ENCODE measurements around the gene SLC7A1.

Gene SLC7A1

DNA sequence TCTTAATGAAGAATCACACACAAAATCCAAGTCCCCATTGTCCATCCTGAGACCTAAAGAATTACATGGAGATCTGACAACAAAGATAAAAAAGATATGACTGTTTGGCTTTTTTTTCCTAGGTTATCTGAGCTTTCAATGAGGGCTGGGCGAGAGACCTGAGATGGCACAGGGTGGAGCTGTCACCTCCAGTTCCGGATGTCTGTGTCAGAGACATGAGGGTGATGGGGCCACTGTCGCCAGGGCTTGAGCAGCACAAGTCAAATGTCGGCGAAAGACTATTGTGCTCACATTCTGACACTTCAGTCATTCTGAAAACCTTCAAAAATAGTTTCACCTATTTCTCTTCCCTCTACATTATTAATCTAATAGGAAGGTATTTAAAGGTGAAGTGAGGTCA, 65.7 kb downstream of the SLC7A1 start:
- no peak for DNase-seq (ENCODE audit: low read depth)
- TF ChIP-seq CTCF (IDR thresholded peaks at IDR 0.05; ENCODE audit: insufficient read depth, low read depth, low read length, missing control alignments), result no peak
- no peak overlapping the region for H3K4me3 ChIP-seq (ENCODE audit: low read depth, low read length)

DNA sequence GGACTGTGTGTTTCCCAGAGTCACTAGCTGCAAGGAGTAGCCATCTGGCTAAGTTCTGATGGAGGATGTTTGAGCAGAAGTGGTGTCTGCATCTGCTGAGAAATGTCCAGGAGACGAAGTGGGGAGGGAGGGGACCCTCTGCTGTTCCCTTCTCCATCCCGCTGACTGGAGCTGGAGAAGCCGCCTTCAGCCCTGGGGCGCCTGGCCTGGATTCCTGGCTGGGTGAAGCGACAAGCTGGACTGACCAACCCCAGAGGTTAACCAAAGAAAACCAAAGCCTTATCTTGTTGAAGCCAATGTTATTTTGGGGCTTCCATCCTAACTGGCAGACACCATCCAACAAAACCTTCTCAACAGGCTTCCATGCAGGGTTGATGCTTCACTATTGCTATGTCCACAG, 67.6 kb downstream of the SLC7A1 start:
- H3K4me3 ChIP-seq (ENCODE audit: low read depth, low read length), result no peak overlapping the region
- TF ChIP-seq CTCF (IDR thresholded peaks at IDR 0.05; ENCODE audit: insufficient read depth, low read depth, low read length, missing control alignments), result no peak
- no peak for DNase-seq (ENCODE audit: low read depth)

- H3K4me3 ChIP-seq (ENCODE audit: low read depth, low read length), result no peak overlapping the region
- no peak for TF ChIP-seq CTCF (IDR thresholded peaks at IDR 0.05; ENCODE audit: insufficient read depth, low read depth, low read length, missing control alignments)
- DNase-seq (ENCODE audit: low read depth), result no peak
These were observed 68.0 kb downstream of the SLC7A1 start for GRCh38 chr13:29527511-29527910.

GRCh38 chr13:29526741-29527140, 68.7 kb downstream of the SLC7A1 start:
- DNase-seq (ENCODE audit: low read depth), result no peak
- no peak for TF ChIP-seq CTCF (IDR thresholded peaks at IDR 0.05; ENCODE audit: insufficient read depth, low read depth, low read length, missing control alignments)
- no peak overlapping the region for H3K4me3 ChIP-seq (ENCODE audit: low read depth, low read length)

GRCh38 chr13:29525757-29526156, 69.7 kb downstream of the SLC7A1 start:
- TF ChIP-seq CTCF (IDR thresholded peaks at IDR 0.05; ENCODE audit: insufficient read depth, low read depth, low read length, missing control alignments), result no peak
- no peak overlapping the region for H3K4me3 ChIP-seq (ENCODE audit: low read depth, low read length)
- no peak for DNase-seq (ENCODE audit: low read depth)

GRCh38 chr13:29524641-29525040, 70.8 kb downstream of the SLC7A1 start:
- DNase-seq (ENCODE audit: low read depth), result no peak

More at GRCh38 chr13:29524641-29525040, 70.8 kb downstream of the SLC7A1 start:
- H3K4me3 ChIP-seq (ENCODE audit: low read depth, low read length), result no peak overlapping the region
- no peak for TF ChIP-seq CTCF (IDR thresholded peaks at IDR 0.05; ENCODE audit: insufficient read depth, low read depth, low read length, missing control alignments)

Data from GM12865 (cell line).